ENCODE results near the gene SEPTIN10.

Gene SEPTIN10

GRCh38 chr2:109532728-109533076 is 81.1 kb downstream of the SEPTIN10 start:
- H3K9ac ChIP-seq (ENCODE audit: low read depth, low read length), result no peak overlapping the region
- H3K36me3 ChIP-seq (ENCODE audit: control insufficient read depth, insufficient read depth, low read length), result no peaks in the 10 kb centered on the region
- no peaks in the 10 kb centered on the region for H3K27me3 ChIP-seq (ENCODE audit: control insufficient read depth, insufficient read depth, low read length)
- no peak overlapping the region for H3K4me3 ChIP-seq (ENCODE audit: low read depth, low read length)
- no peaks in the 10 kb centered on the region for H3K4me1 ChIP-seq (ENCODE audit: control insufficient read depth, insufficient read depth, low read length)
- H3K9me3 ChIP-seq (ENCODE audit: control insufficient read depth, insufficient read depth, low read length), result no peaks in the 10 kb centered on the region

DNA sequence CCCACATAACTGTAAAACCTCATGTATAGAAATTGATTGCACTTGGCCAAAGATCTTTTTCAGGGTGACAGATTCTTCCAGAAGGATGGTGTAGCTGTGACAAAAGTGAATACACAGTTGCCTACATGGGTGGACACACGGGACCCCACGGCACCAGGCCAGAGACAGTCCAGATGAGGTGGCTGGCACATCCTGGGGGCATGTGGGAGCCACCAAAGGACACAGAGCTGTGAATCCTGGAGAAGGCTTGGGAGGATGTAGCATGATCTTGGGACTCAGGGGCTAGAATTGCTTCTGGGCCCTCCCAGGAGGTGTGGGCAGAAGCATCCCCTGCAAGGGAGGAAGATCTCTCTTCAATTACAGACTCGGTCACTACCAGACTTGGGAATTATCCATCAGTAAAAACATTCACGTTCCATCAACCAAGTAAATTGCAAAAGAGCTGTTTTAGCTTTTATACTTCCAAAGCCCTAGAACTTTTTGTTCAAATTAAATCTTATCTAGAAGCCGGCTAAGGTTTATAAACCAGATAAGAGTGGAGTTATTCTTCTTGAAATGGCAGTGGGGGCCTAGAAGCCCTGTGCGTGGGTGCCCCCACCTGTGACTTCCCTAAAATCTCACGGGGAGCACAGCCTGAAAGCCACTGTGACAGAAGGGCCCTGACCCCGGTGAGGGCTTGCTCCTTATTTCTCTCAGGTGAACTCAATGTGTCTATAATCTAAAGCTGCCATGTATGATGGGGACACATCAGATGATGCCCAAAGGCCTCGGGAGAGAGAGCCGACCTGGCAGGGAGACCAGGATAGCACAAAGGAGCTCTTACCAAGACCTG is 81.7 kb downstream of the SEPTIN10 start:
- no peak overlapping the region for H3K9ac ChIP-seq (ENCODE audit: low read depth, low read length)
- no peaks in the 10 kb centered on the region for H3K4me1 ChIP-seq (ENCODE audit: control insufficient read depth, insufficient read depth, low read length)
- H3K4me3 ChIP-seq (ENCODE audit: low read depth, low read length), result no peak overlapping the region
- no peaks in the 10 kb centered on the region for H3K36me3 ChIP-seq (ENCODE audit: control insufficient read depth, insufficient read depth, low read length)
- no peaks in the 10 kb centered on the region for H3K27me3 ChIP-seq (ENCODE audit: control insufficient read depth, insufficient read depth, low read length)
- H3K9me3 ChIP-seq (ENCODE audit: control insufficient read depth, insufficient read depth, low read length), result no peaks in the 10 kb centered on the region

GRCh38 chr2:109531221-109531620 is 82.5 kb downstream of the SEPTIN10 start:
- no peaks in the 10 kb centered on the region for H3K4me1 ChIP-seq (ENCODE audit: control insufficient read depth, insufficient read depth, low read length)
- no peaks in the 10 kb centered on the region for H3K9me3 ChIP-seq (ENCODE audit: control insufficient read depth, insufficient read depth, low read length)
- H3K4me3 ChIP-seq (ENCODE audit: low read depth, low read length), result no peak overlapping the region
- no peaks in the 10 kb centered on the region for H3K27me3 ChIP-seq (ENCODE audit: control insufficient read depth, insufficient read depth, low read length)
- no peaks in the 10 kb centered on the region for H3K36me3 ChIP-seq (ENCODE audit: control insufficient read depth, insufficient read depth, low read length)
- H3K9ac ChIP-seq (ENCODE audit: low read depth, low read length), result no peak overlapping the region

- H3K27me3 ChIP-seq (ENCODE audit: control insufficient read depth, insufficient read depth, low read length), result no peaks in the 10 kb centered on the region
- H3K36me3 ChIP-seq (ENCODE audit: control insufficient read depth, insufficient read depth, low read length), result no peaks in the 10 kb centered on the region
- no peaks in the 10 kb centered on the region for H3K9me3 ChIP-seq (ENCODE audit: control insufficient read depth, insufficient read depth, low read length)
- H3K4me3 ChIP-seq (ENCODE audit: low read depth, low read length), result no peak overlapping the region
- no peaks in the 10 kb centered on the region for H3K4me1 ChIP-seq (ENCODE audit: control insufficient read depth, insufficient read depth, low read length)
- H3K9ac ChIP-seq (ENCODE audit: low read depth, low read length), result no peak overlapping the region
These were observed 83.1 kb downstream of the SEPTIN10 start for GRCh38 chr2:109530712-109531111.

- Histone ChIP-seq H3K9ac (ENCODE audit: low read depth, low read length) (no peak overlapping the region), H3K4me3 (ENCODE audit: low read depth, low read length) (no peak overlapping the region), H3K27me3 (ENCODE audit: control insufficient read depth, insufficient read depth, low read length) (no peaks in the 10 kb centered on the region), H3K4me1 (ENCODE audit: control insufficient read depth, insufficient read depth, low read length) (no peaks in the 10 kb centered on the region), H3K9me3 (ENCODE audit: control insufficient read depth, insufficient read depth, low read length) (no peaks in the 10 kb centered on the region), H3K36me3 (ENCODE audit: control insufficient read depth, insufficient read depth, low read length) (no peaks in the 10 kb centered on the region)
These were observed 84.0 kb downstream of the SEPTIN10 start for GRCh38 chr2:109529532-109530449.

GRCh38 chr2:109528811-109529501 is 84.8 kb downstream of the SEPTIN10 start:
- no peak overlapping the region for H3K9ac ChIP-seq (ENCODE audit: low read depth, low read length)
- H3K4me3 ChIP-seq (ENCODE audit: low read depth, low read length), result no peak overlapping the region
- H3K9me3 ChIP-seq (ENCODE audit: control insufficient read depth, insufficient read depth, low read length), result no peaks in the 10 kb centered on the region
- no peaks in the 10 kb centered on the region for H3K27me3 ChIP-seq (ENCODE audit: control insufficient read depth, insufficient read depth, low read length)
- H3K36me3 ChIP-seq (ENCODE audit: control insufficient read depth, insufficient read depth, low read length), result no peaks in the 10 kb centered on the region
- H3K4me1 ChIP-seq (ENCODE audit: control insufficient read depth, insufficient read depth, low read length), result no peaks in the 10 kb centered on the region

DNA sequence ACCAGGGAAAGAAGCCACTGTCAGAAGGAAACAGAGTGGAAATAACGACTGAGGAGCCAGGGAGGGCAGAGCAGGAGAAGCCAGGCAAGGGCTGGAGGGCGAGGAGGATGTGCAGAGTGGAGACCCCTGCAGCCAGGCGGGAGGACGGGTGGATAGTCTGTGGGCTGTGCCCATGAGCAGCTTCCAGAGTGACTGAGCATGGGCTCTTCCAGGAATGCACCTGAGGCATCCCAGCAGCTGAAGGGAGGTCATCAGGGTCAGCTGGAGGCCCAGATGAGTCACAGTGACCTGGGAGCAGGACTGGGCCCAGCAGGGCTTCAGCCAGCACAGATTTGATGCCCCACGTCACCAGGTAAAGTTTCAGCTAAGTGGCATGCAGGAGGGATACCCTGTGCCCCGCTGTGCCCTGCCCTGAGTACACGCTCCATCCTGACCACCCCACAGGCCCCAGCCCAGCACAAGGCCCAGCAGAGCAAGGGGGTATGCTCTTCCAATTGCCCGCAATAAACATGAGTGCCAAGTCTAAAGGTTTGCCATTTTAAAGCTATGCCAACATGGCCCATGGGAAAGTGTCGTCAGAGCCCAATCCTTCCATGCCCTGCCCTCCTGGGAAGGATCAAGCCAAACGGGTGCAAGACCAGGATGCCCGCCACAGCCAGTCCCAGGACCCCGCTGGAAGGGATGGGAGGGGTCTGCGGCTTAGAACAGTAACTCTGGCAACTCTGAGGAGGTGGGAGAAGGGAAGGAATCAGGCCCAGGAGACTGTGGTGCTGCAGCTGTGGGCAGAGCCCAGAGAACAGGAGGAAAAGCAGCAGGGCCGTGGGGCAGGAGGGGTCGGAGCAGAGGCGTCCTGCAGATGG is 85.7 kb downstream of the SEPTIN10 start:
- no peak overlapping the region for H3K4me3 ChIP-seq (ENCODE audit: low read depth, low read length)

DNA sequence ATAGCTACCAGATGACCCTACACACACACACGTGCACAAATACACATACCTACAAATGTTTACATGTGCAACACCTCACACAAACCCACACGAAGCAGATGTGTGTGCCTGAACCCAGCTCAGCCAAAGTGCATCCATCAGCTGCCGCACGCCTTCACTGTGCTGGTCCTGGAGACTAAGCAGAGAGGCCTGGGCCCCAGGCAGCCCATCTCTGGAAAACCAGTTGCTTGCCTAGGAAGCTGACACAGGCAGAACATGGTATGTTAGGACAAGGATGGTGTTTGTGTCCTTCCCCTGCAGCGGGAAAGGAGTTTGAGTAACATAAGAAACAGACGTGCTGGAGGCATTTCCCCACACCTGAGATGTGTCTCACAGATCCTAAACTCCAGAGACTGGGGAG is 86.7 kb downstream of the SEPTIN10 start:
- no peaks in the 10 kb centered on the region for H3K36me3 ChIP-seq (ENCODE audit: control insufficient read depth, insufficient read depth, low read length)
- no peaks in the 10 kb centered on the region for H3K27me3 ChIP-seq (ENCODE audit: control insufficient read depth, insufficient read depth, low read length)
- no peaks in the 10 kb centered on the region for H3K4me1 ChIP-seq (ENCODE audit: control insufficient read depth, insufficient read depth, low read length)
- no peak overlapping the region for H3K4me3 ChIP-seq (ENCODE audit: low read depth, low read length)
- H3K9ac ChIP-seq (ENCODE audit: low read depth, low read length), result no peak overlapping the region
- no peaks in the 10 kb centered on the region for H3K9me3 ChIP-seq (ENCODE audit: control insufficient read depth, insufficient read depth, low read length)

More for the DNA sequence above, 85.7 kb downstream of the SEPTIN10 start:
- Histone ChIP-seq H3K36me3 (ENCODE audit: control insufficient read depth, insufficient read depth, low read length) (no peaks in the 10 kb centered on the region), H3K4me1 (ENCODE audit: control insufficient read depth, insufficient read depth, low read length) (no peaks in the 10 kb centered on the region), H3K9me3 (ENCODE audit: control insufficient read depth, insufficient read depth, low read length) (no peaks in the 10 kb centered on the region), H3K9ac (ENCODE audit: low read depth, low read length) (no peak overlapping the region), H3K27me3 (ENCODE audit: control insufficient read depth, insufficient read depth, low read length) (no peaks in the 10 kb centered on the region)

GRCh38 chr2:109526442-109526970 is 87.3 kb downstream of the SEPTIN10 start:
- H3K36me3 ChIP-seq (ENCODE audit: control insufficient read depth, insufficient read depth, low read length), result no peaks in the 10 kb centered on the region
- H3K4me1 ChIP-seq (ENCODE audit: control insufficient read depth, insufficient read depth, low read length), result no peaks in the 10 kb centered on the region
- H3K4me3 ChIP-seq (ENCODE audit: low read depth, low read length), result no peak overlapping the region
- H3K27me3 ChIP-seq (ENCODE audit: control insufficient read depth, insufficient read depth, low read length), result no peaks in the 10 kb centered on the region
- H3K9me3 ChIP-seq (ENCODE audit: control insufficient read depth, insufficient read depth, low read length), result no peaks in the 10 kb centered on the region
- H3K9ac ChIP-seq (ENCODE audit: low read depth, low read length), result no peak overlapping the region

- Histone ChIP-seq H3K9ac (ENCODE audit: low read depth, low read length) (no peak overlapping the region), H3K4me3 (ENCODE audit: low read depth, low read length) (no peak overlapping the region), H3K27me3 (ENCODE audit: control insufficient read depth, insufficient read depth, low read length) (no peaks in the 10 kb centered on the region), H3K9me3 (ENCODE audit: control insufficient read depth, insufficient read depth, low read length) (no peaks in the 10 kb centered on the region), H3K4me1 (ENCODE audit: control insufficient read depth, insufficient read depth, low read length) (no peaks in the 10 kb centered on the region), H3K36me3 (ENCODE audit: control insufficient read depth, insufficient read depth, low read length) (no peaks in the 10 kb centered on the region)
These were observed 87.9 kb downstream of the SEPTIN10 start for GRCh38 chr2:109525836-109526235.

All from iPS-15b (cell line).